RWPE1 (cell line): ENCODE measurements around the gene ANKS1A.

Experiments
- CTCF ChIA-PET: fragments of 350-600 bp; sonication (Branson Sonifier 250); formaldehyde crosslinking; extraction: SDS; loops from one replicate; lab custom pipeline; 2021; lab: Yijun Ruan, JAX
- POLR2A ChIA-PET: fragments of 400-600 bp; formaldehyde crosslinking; extraction: SDS; loops from one replicate; lab custom pipeline; 2020; ENCODE audit warnings: antibody characterized with exemption; ENCODE audit not compliant: low non-redundant PET; lab: Yijun Ruan, JAX
- DNase-seq: peaks from one replicate; pipeline ENCODE4 v3.0.0; 2012; ENCODE audit warnings: low spot score
- H3K27ac ChIP-seq: fragments of 450-650 bp; 2 replicates; pipeline ENCODE4 v1.5.1; 2017
- TF ChIP-seq, protein P1 (sequence below): fragments of 450-650 bp; conservative IDR thresholded peaks from 2 replicates; pipeline ENCODE4 v1.5.1; 2017; ENCODE audit warnings: low read depth, mild to moderate bottlenecking

ANKS1A gene

DNA sequence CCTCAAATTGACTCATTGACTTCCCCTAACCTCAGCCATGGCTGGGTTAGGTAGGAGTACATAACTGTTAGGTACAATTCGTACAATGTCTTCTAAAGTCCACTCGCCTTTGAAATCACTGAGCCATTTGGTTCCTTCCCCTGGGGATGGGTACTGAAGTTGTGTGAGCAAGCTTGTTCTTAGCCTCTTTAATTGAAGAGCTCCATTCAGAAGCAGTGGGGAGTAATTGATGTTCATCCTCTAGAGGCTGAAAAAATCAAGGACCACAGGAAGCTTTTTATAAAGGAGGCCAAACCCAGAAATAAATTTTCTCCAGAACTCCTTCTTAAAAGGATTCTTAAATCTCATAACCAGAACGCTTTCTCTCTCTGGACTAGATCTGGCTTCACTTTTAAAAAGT lies 60.6 kb downstream of the ANKS1A start:
- CTCF ChIA-PET, result interaction anchor here (1.2 kb wide), 1 partner anchor 37 kb away, joined by 5 read pairs; no protein-coding TSS in a partner anchor
- DNase-seq, result no peak
- no peak overlapping the region for H3K27ac ChIP-seq
- POLR2A ChIA-PET, result no interaction called here
- TF ChIP-seq, protein P1, sequence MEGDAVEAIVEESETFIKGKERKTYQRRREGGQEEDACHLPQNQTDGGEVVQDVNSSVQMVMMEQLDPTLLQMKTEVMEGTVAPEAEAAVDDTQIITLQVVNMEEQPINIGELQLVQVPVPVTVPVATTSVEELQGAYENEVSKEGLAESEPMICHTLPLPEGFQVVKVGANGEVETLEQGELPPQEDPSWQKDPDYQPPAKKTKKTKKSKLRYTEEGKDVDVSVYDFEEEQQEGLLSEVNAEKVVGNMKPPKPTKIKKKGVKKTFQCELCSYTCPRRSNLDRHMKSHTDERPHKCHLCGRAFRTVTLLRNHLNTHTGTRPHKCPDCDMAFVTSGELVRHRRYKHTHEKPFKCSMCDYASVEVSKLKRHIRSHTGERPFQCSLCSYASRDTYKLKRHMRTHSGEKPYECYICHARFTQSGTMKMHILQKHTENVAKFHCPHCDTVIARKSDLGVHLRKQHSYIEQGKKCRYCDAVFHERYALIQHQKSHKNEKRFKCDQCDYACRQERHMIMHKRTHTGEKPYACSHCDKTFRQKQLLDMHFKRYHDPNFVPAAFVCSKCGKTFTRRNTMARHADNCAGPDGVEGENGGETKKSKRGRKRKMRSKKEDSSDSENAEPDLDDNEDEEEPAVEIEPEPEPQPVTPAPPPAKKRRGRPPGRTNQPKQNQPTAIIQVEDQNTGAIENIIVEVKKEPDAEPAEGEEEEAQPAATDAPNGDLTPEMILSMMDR, result no peak

DNA sequence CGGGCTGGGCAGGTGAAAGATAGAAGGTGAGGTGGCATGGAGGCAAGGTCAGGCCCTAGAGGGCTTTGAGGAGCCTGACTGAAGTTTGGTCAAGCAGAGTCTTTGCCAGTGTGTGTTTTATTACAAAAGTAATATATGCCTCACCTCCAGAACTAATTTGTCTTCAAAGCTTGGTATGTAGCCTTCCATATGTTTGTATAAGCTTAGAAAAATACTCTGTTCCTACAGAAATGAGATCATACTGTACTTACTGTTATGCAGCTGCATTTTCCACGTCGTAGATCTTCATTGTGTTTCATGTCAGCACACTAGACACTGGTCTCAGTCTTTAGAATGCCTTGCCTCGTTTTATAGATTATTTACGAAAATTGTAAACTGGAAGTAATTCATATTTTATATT lies 61.8 kb downstream of the ANKS1A start:
- ChIA-PET CTCF (interaction anchor here (0.6 kb wide), 1 partner anchor 512 kb away, joined by 6 read pairs; no protein-coding TSS in a partner anchor), POLR2A (no interaction called here)
- DNase-seq, result no peak
- no peak overlapping the region for H3K27ac ChIP-seq
- TF ChIP-seq, protein P1, result no peak

DNA sequence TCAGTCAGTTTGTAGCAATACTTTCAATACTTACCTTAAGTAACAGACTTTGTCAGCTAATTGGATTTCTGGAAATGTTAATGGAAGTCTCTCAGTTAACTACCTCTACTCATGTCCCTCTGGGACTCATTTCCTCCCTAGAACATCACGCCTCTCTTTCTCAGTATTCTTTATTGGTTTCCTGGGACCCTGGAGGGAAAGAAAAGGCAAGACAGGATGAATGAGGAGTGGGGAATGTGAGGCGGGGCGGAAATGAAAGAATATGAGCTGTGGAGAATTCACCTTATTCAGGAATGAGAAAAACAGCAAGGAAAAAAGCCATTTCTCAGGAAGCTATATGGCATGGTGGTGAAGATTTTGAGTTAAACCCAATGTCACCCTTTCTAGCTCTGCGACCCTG lies 62.7 kb downstream of the ANKS1A start:
- ChIA-PET CTCF (interaction anchor here (0.7 kb wide), 1 partner anchor 188 kb away, joined by 3 read pairs; no protein-coding TSS in a partner anchor), POLR2A (no interaction called here)
- DNase-seq, result no peak

DNA sequence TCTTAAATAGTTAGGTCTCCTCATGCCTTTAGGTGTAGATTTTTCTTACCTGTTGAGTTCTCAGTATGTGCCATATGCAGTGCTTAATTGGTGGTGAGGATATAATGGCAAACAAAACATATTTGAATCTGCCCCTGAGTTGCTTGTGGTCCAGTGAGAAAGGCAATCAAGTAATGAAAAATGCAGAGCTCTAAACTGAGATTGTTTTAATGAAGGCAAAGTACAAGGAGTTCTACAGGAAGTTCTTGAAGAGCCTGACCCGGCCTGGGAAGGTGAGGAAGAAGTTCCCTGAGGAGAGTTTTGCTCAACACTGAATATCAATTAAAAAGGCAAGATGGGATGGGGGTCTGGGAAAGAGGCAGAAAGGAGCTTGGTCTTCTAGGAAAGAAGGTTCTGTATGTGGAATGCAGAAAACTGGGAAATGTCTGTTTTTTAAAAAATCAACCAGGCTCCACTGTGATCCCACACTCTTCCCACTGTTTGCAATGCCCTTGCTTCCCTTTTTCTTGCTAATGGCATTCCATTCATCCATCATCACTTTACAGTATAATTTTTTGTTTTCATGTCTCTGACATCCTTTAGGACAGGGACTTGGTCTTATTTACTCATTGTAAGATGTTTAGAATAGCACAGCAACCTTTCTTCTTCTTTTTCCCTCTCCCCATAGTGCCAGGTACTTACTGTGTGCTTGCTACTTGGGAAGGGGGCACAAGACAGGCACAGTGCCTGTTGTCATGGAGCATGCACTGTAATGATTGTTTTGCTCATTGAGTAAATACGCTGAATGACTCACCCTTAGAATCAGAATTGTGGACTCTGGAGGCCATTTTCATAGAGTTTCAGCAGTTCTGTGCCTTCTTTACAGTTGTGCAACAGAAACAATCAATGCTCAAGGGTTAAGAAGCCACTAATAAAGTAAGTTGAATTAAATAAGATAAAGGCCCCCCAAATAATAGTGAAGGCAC lies 64.3 kb downstream of the ANKS1A start:
- peak; percentile 55 for DNase-seq
- TF ChIP-seq, protein P1, result no peak
- no peak overlapping the region for H3K27ac ChIP-seq
- POLR2A ChIA-PET, result no interaction called here
- CTCF ChIA-PET, result interaction anchor here (0.7 kb wide), 1 partner anchor 36 kb away, joined by 4 read pairs; no protein-coding TSS in a partner anchor

More for the DNA sequence above, 62.7 kb downstream of the ANKS1A start:
- TF ChIP-seq, protein P1, result no peak
- no peak overlapping the region for H3K27ac ChIP-seq

DNA sequence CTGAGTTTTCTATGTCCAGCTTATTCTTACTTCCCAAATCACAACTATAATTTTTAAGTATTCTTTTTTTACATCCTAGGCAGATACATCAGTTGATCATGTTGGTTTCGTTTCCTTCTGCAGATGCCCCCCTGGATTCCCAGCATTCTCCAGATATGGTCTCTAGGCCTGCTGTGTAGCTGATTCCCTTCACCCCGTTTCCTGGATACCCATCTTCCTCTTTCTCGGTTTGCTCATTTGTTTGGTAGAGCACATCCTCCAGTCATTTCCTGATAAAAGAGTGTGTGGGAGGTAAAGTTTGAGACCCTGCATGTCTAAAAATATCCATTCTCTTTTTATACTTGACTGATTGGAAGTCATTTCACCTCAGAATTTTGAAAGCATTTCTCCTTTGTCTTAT lies 66.4 kb downstream of the ANKS1A start:
- TF ChIP-seq, protein P1, result no peak
- CTCF ChIA-PET, result interaction anchor here (0.7 kb wide), 1 partner anchor 587 kb away, joined by 3 read pairs; no protein-coding TSS in a partner anchor
- POLR2A ChIA-PET, result no interaction called here
- no peak for DNase-seq
- H3K27ac ChIP-seq, result no peak overlapping the region

DNA sequence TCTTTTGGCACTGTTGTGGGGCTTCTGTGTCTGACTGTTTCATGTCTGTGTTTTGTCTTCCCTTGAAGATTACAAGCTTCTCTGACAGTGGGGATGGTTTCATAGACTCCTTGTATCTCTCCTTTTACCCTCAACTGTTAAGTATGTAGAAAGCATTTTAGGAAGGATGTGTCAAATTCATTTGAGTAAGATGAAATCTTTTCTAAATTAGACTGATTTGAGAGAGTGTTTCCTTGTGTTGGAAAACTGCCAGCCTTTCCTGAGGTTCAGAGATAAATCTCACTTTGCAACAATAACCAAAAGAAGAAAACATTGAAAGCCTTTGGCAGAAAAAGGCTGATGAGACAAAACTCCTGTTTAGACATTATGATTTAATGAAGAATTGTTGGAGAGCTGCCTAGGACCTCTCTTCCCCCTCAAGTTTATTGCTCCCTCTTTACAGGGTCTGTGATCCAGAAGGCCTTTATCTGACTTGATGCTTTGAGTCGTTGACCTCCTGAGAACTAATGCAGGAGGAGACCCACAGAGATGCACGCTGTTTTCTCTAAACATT lies 68.3 kb downstream of the ANKS1A start:
- no peak for DNase-seq
- H3K27ac ChIP-seq, result no peak overlapping the region
- TF ChIP-seq, protein P1, result no peak
- ChIA-PET POLR2A (no interaction called here), CTCF (interaction anchor here (0.7 kb wide), 1 partner anchor 16 kb away, joined by 3 read pairs; no protein-coding TSS in a partner anchor)
